Ishikawa (cell line): ENCODE data around the gene GGACT.

Experiments
- CEBPB ChIP-seq: IDR thresholded peaks from 2 replicates; pipeline ENCODE4 v1.6.1; 2012
- CREB1 ChIP-seq: IDR thresholded peaks from 2 replicates; pipeline ENCODE4 v1.6.1; 2012; ENCODE audit warnings: low read depth
- EGR1 ChIP-seq: IDR thresholded peaks from 2 replicates; pipeline ENCODE4 v1.6.1; 2012
- EP300 ChIP-seq: IDR thresholded peaks from 2 replicates; pipeline ENCODE4 v1.6.1; 2012; ENCODE audit warnings: borderline replicate concordance
- FOXM1 ChIP-seq: IDR thresholded peaks from 2 replicates; pipeline ENCODE4 v1.6.1; 2012; ENCODE audit warnings: low read depth, borderline replicate concordance
- MAX ChIP-seq: IDR thresholded peaks from 2 replicates; pipeline ENCODE4 v1.6.1; 2012
- NFIC ChIP-seq: IDR thresholded peaks from 2 replicates; pipeline ENCODE4 v1.6.1; 2012
- RAD21 ChIP-seq: IDR thresholded peaks from 2 replicates; pipeline ENCODE4 v1.6.1; 2012; ENCODE audit warnings: low read depth
- REST ChIP-seq: IDR thresholded peaks from 2 replicates; pipeline ENCODE4 v1.6.1; 2012; ENCODE audit warnings: low read depth, mild to moderate bottlenecking
- TAF1 ChIP-seq: IDR thresholded peaks from 2 replicates; pipeline ENCODE4 v1.6.1; 2012; ENCODE audit warnings: low read depth, mild to moderate bottlenecking
- TCF12 ChIP-seq: IDR thresholded peaks from 2 replicates; pipeline ENCODE4 v1.6.1; 2012; ENCODE audit warnings: low read depth
- TEAD4 ChIP-seq: IDR thresholded peaks from 2 replicates; pipeline ENCODE4 v1.6.1; 2012
- USF1 ChIP-seq: IDR thresholded peaks from 2 replicates; pipeline ENCODE4 v1.6.1; 2012
- YY1 ChIP-seq: IDR thresholded peaks from 2 replicates; pipeline ENCODE4 v1.6.1; 2012; ENCODE audit warnings: low read depth
- ZBTB7A ChIP-seq: IDR thresholded peaks from 2 replicates; pipeline ENCODE4 v1.6.1; 2012; ENCODE audit warnings: low read depth

The GGACT gene

GRCh38 chr13:100519626-100520025 is 69.0 kb downstream of the GGACT start:
- TF ChIP-seq EGR1 = no peak
- no peak for TF ChIP-seq TAF1
- TF ChIP-seq USF1 = no peak

- TF ChIP-seq TCF12 = no peak
- TF ChIP-seq EP300 = no peak
- TF ChIP-seq FOXM1 = no peak
- TF ChIP-seq CEBPB = no peak
- TF ChIP-seq NFIC = no peak
- TF ChIP-seq REST = no peak
- TF ChIP-seq EGR1 = no peak
- no peak for TF ChIP-seq CREB1
- no peak for TF ChIP-seq RAD21
Measured at GRCh38 chr13:100518394-100519062, 70.1 kb downstream of the GGACT start.

- no peak for TF ChIP-seq TEAD4
- TF ChIP-seq EGR1 = no peak
- TF ChIP-seq REST = no peak
- TF ChIP-seq ZBTB7A = no peak
- TF ChIP-seq CREB1 = no peak
- TF ChIP-seq YY1 = no peak
- TF ChIP-seq TCF12 = no peak
- no peak for TF ChIP-seq FOXM1
- no peak for TF ChIP-seq NFIC
- TF ChIP-seq USF1 = no peak
- TF ChIP-seq EP300 = no peak
- TF ChIP-seq CEBPB = no peak
- no peak for TF ChIP-seq TAF1
- TF ChIP-seq RAD21 = no peak
- TF ChIP-seq MAX = no peak
Measured at GRCh38 chr13:100517728-100518127, 70.9 kb downstream of the GGACT start.

- TF ChIP-seq NFIC = no peak
- no peak for TF ChIP-seq CREB1
- TF ChIP-seq FOXM1 = no peak
- TF ChIP-seq ZBTB7A = no peak
- TF ChIP-seq EGR1 = no peak
- no peak for TF ChIP-seq REST
- TF ChIP-seq USF1 = no peak
- no peak for TF ChIP-seq TCF12
- no peak for TF ChIP-seq MAX
- TF ChIP-seq CEBPB = no peak
- no peak for TF ChIP-seq RAD21
- no peak for TF ChIP-seq TAF1
- no peak for TF ChIP-seq TEAD4
- no peak for TF ChIP-seq EP300
- TF ChIP-seq YY1 = no peak
Measured at GRCh38 chr13:100517135-100517534, 71.5 kb downstream of the GGACT start.
